A549 treated with CpdA at 1 μM for 4 hours (cell line): Measurements from ENCODE around the gene FYCO1. TPM values are rescaled to one million over a fixed set of nuclear protein-coding genes. Genes with fewer than 3 reads are reported as not detected.

Source experiments
- total RNA-seq: library from RNA; stranded (reverse); fragments of 200-300 nt; extraction: Qiagen RNA extraction; gene quantifications from 5 replicates; pipeline ENCODE4 v1.2.3, GENCODE V29; 2022; ENCODE audit warnings: low read depth

Gene FYCO1
- 4.3 to 6.6 TPM (median 5.3 TPM) in 5 replicates for total RNA-seq

GRCh38 chr3:45995236-45996192 lies at the start of gene FYCO1:
TSS of gene FYCO1 (minus strand) at chr3:45995824. CDS start at chr3:45984910, 10,914 bp downstream.

GRCh38 chr3:46027021-46027705 lies 31.5 kb upstream of the FYCO1 start, which contains the start of gene XCR1:
TSS of gene XCR1 (minus strand) at chr3:46027483. CDS start at chr3:46021947, 5,536 bp downstream.

GRCh38 chr3:45943207-45943846 lies 52.3 kb downstream of the FYCO1 start, which contains the start of gene CXCR6:
TSS of gene CXCR6 (plus strand) at chr3:45943464. CDS start at chr3:45946482, 3,018 bp downstream.

GRCh38 chr3:45885979-45886705 lies 109.5 kb downstream of the FYCO1 start, which contains the start of gene CCR9:
TSS of gene CCR9 (plus strand) at chr3:45886543. CDS start at chr3:45894934, 8,391 bp downstream.

Other genes starting within 250 kb of the FYCO1 start
- 0.02 to 0.05 TPM in 2 of 5 replicates, not detected in the others for gene SLC6A20, start 199.3 kb downstream of the FYCO1 start, total RNA-seq
- gene LZTFL1, start 153.7 kb downstream of the FYCO1 start, total RNA-seq, result 13.6 to 18.6 TPM (median 16.3 TPM) in 5 replicates
- gene CCR9, start 109.3 kb downstream of the FYCO1 start, total RNA-seq, result not detected in 5 replicates
- gene CXCR6, start 52.4 kb downstream of the FYCO1 start, total RNA-seq, result not detected in 5 replicates
- gene XCR1, start 31.7 kb upstream of the FYCO1 start, total RNA-seq, result not detected in 5 replicates
- not detected in 5 replicates for gene CCR1, start 212.5 kb upstream of the FYCO1 start, total RNA-seq
- not detected in 5 replicates for gene CCR3, start 246.6 kb upstream of the FYCO1 start, total RNA-seq